ENCODE results near the gene PPM1G. TPM values are rescaled to one million over a fixed set of nuclear protein-coding genes. Genes with fewer than 3 reads are reported as not detected.

PPM1G gene
- total RNA-seq, 1 donor from 2014 or later: 127 TPM

DNA sequence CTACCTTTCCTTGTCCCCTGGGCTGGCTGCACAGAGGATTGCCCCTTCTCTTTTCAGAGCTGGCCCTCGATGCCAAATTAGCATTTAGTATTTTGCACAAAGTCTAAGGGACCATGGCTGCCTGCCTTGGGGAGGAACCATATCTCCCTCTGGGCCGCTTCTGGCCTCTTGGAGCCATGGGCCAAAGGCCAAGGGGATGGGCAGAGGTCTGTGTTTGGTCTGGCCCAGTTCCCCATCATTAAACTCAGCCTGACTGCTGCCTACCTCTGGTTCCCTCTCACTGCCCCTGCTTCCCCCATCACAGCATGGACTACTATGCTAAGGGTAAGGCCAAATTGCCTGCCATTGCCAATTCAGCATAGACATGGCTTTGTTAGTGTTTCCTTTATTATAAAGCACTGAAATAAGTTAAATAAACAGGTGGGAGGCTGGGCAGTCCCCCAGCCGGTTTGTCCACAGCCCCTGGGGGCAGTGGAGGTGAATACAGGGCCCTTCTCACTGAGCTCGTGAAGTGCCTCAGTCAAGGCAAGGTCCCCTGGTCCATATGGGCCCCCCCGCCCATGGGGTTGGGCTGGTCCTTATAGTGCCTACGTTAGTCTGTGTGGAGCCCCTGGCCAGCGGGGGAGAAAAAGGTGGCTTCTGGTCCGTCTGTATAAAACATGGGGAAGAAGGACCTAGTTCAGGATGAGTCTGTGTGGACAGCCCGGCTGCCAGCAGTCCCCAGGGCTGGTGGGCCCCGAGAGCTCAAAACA is 32.3 kb downstream of the PPM1G start:
- H3K4me3 Mint-ChIP-seq (ENCODE audit: unreplicated experiment): peak overlapping the region; percentile 56
- H3K27ac Mint-ChIP-seq (ENCODE audit: unreplicated experiment): no peak overlapping the region
- H3K27me3 Mint-ChIP-seq (ENCODE audit: unreplicated experiment): peaks cover 21% of the 10 kb centered on the region
- no peak for DNase-seq (ENCODE audit: low spot score)
- H3K36me3 Mint-ChIP-seq (ENCODE audit: low read depth, unreplicated experiment): peaks cover 57% of the 10 kb centered on the region
- H3K4me1 Mint-ChIP-seq (ENCODE audit: unreplicated experiment): peaks cover 21% of the 10 kb centered on the region
- H3K9me3 Mint-ChIP-seq (ENCODE audit: unreplicated experiment): no peaks in the 10 kb centered on the region
- TF ChIP-seq, protein P1, sequence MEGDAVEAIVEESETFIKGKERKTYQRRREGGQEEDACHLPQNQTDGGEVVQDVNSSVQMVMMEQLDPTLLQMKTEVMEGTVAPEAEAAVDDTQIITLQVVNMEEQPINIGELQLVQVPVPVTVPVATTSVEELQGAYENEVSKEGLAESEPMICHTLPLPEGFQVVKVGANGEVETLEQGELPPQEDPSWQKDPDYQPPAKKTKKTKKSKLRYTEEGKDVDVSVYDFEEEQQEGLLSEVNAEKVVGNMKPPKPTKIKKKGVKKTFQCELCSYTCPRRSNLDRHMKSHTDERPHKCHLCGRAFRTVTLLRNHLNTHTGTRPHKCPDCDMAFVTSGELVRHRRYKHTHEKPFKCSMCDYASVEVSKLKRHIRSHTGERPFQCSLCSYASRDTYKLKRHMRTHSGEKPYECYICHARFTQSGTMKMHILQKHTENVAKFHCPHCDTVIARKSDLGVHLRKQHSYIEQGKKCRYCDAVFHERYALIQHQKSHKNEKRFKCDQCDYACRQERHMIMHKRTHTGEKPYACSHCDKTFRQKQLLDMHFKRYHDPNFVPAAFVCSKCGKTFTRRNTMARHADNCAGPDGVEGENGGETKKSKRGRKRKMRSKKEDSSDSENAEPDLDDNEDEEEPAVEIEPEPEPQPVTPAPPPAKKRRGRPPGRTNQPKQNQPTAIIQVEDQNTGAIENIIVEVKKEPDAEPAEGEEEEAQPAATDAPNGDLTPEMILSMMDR (IDR thresholded peaks at IDR 0.05; ENCODE audit: unreplicated experiment): no peak

DNA sequence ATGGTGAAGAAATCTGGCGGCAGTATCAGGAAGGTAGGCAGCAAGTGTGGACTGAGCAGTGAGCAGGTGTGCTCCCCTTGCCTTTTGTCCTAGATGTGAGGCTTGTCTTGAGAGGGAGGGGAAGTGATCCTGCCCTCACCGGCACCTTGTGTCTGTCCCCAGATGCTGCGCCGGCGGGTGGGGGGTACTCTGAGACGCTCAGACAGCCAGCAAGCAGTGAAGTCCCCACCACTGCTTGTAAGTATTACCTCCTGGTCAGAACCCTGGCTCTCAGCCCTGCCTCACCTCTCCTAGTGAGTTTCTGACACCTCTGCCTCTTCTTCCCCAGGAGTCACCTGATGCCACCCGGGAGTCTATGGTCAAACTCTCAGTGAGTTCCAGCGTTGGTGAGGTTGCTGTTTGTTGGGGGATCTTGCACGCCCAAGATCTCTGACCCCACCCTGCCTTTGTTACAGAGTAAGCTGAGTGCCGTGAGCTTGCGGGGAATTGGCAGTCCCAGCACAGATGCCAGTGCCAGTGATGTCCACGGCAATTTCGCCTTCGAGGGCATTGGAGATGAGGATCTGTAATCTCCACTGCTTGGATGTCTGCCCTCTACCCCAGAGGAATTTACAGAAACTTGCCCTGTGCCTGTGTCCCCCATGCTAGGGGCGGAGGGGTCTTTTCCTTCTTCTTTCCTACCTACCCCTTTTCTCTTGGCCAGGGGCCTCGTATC is 33.1 kb downstream of the PPM1G start:
- TF ChIP-seq, protein P1 (IDR thresholded peaks at IDR 0.05; ENCODE audit: unreplicated experiment): no peak
- Mint-ChIP-seq H3K27ac (ENCODE audit: unreplicated experiment) (no peak overlapping the region), H3K4me3 (ENCODE audit: unreplicated experiment) (peak overlapping the region; percentile 56), H3K4me1 (ENCODE audit: unreplicated experiment) (peaks cover 27% of the 10 kb centered on the region), H3K27me3 (ENCODE audit: unreplicated experiment) (peaks cover 22% of the 10 kb centered on the region), H3K9me3 (ENCODE audit: unreplicated experiment) (no peaks in the 10 kb centered on the region), H3K36me3 (ENCODE audit: low read depth, unreplicated experiment) (peaks cover 56% of the 10 kb centered on the region)
- DNase-seq (ENCODE audit: low spot score): no peak

DNA sequence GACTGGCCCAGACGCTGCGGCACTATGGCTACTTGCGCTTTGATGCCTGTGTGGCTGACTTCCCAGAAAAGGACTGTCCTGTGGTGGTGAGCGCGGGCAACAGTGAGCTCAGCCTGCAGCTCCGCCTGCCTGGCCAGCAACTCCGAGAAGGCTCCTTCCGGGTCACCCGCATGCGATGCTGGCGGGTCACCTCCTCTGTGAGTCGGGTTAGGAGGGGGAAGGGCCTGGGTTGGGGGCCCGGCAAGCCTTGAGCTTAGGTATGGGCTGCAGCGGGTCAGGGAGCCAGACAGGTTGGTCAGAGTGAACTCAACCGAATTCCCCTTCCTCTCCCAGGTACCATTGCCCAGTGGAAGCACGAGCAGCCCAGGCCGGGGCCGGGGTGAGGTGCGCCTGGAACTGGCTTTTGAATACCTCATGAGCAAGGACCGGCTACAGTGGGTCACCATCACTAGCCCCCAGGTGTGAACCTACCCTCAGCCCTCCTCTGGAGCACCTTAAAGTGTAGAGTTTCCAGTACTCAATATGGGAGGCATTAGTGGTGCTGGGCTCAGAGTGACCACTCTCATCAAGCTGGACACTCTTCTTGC is 33.8 kb downstream of the PPM1G start:
- Mint-ChIP-seq H3K4me3 (ENCODE audit: unreplicated experiment) (peak overlapping the region; percentile 31), H3K9me3 (ENCODE audit: unreplicated experiment) (no peaks in the 10 kb centered on the region), H3K4me1 (ENCODE audit: unreplicated experiment) (peaks cover 26% of the 10 kb centered on the region), H3K27ac (ENCODE audit: unreplicated experiment) (no peak overlapping the region), H3K27me3 (ENCODE audit: unreplicated experiment) (peaks cover 19% of the 10 kb centered on the region), H3K36me3 (ENCODE audit: low read depth, unreplicated experiment) (peaks cover 54% of the 10 kb centered on the region)
- TF ChIP-seq, protein P1 (IDR thresholded peaks at IDR 0.05; ENCODE audit: unreplicated experiment): no peak
- no peak for DNase-seq (ENCODE audit: low spot score)

DNA sequence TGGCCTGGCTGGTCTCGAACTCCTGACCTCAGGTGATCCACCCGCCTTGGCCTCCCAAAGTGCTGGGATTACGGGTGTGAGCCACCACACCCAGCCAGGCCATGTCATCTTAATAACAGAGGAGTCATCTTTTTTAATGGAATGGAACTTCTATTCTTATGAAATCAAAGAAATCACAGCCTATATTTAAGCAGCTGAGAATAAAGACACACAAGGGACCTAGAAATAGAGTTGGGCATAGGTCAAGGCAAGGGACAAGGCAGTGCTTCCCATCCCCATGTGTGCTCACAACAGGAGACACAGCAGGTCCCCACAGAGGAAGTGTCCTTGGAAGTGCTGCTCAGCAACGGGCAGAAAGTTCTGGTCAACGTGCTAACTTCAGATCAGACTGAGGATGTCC is 35.8 kb downstream of the PPM1G start:
- H3K27ac Mint-ChIP-seq (ENCODE audit: unreplicated experiment): peak overlapping the region; percentile 42
- peaks cover 26% of the 10 kb centered on the region for H3K4me1 Mint-ChIP-seq (ENCODE audit: unreplicated experiment)
- H3K27me3 Mint-ChIP-seq (ENCODE audit: unreplicated experiment): peaks cover 17% of the 10 kb centered on the region
- H3K4me3 Mint-ChIP-seq (ENCODE audit: unreplicated experiment): peak overlapping the region; percentile 31
- no peak for DNase-seq (ENCODE audit: low spot score)
- no peaks in the 10 kb centered on the region for H3K9me3 Mint-ChIP-seq (ENCODE audit: unreplicated experiment)
- TF ChIP-seq, protein P1 (IDR thresholded peaks at IDR 0.05; ENCODE audit: unreplicated experiment): no peak
- H3K36me3 Mint-ChIP-seq (ENCODE audit: low read depth, unreplicated experiment): peaks cover 52% of the 10 kb centered on the region
